CD8-positive, alpha-beta memory T cell (primary cell): Measurements from ENCODE around the gene APRT. TPM values are rescaled to one million over a fixed set of nuclear protein-coding genes. Genes with fewer than 3 reads are reported as not detected.
"Not testable (repeated sequence)": the region's sequence is repeated elsewhere in the genome, so short reads cannot be mapped to it uniquely, and the experiment has no call there.

Experiments
- CTCF ChIA-PET: fragments of 350-600 bp; sonication (Branson Sonifier 250); formaldehyde crosslinking; loops from one replicate; lab custom pipeline; 2021; ENCODE audit warnings: antibody characterized with exemption; lab: Charles Lee
- POLR2A ChIA-PET: fragments of 350-600 bp; sonication (Branson Sonifier 250); formaldehyde crosslinking; loops from one replicate; lab custom pipeline; 2021; ENCODE audit warnings: antibody characterized with exemption; lab: Charles Lee
- DNase-seq, 5 donors: peaks; one replicate each; pipeline versions ENCODE4 v3.0.0 to v3.0.0-alpha.2; 2020 to 2022; ENCODE audit warnings: mixed read lengths in 1 of 5
- H3K27ac ChIP-seq: one replicate; pipeline ENCODE4 v1.7.0; 2013; ENCODE audit warnings: low read depth, mild to moderate bottlenecking, low read length, moderate library complexity
- H3K27me3 ChIP-seq: 2 replicates; pipeline ENCODE4 v1.7.0; 2013; ENCODE audit warnings: low read length, mild to moderate bottlenecking; ENCODE audit not compliant: insufficient read depth, poor library complexity, severe bottlenecking
- H3K36me3 ChIP-seq: 2 replicates; pipeline ENCODE4 v1.7.0; 2013; ENCODE audit warnings: mild to moderate bottlenecking, low read length, moderate library complexity; ENCODE audit not compliant: insufficient read depth
- H3K4me1 ChIP-seq: 2 replicates; pipeline ENCODE4 v1.7.0; 2013; ENCODE audit warnings: mild to moderate bottlenecking, low read length, moderate library complexity; ENCODE audit not compliant: insufficient read depth
- H3K4me3 ChIP-seq: 2 replicates; pipeline ENCODE4 v1.7.0; 2013; ENCODE audit warnings: mild to moderate bottlenecking, low read length
- H3K9me3 ChIP-seq: 2 replicates; pipeline ENCODE4 v1.7.0; 2013; ENCODE audit warnings: mild to moderate bottlenecking, low read length
- H3K27ac Mint-ChIP-seq, 8 donors: one replicate each; pipeline ENCODE4 v1.8.0; 2020 to 2021; ENCODE audit warnings: mixed read lengths in 8 of 8, mild to moderate bottlenecking in 6 of 8, inconsistent platforms in 3 of 8, moderate library complexity in 3 of 8
- H3K27me3 Mint-ChIP-seq, 2 donors: one replicate each; pipeline ENCODE4 v1.8.0; 2020 to 2021; ENCODE audit warnings: mixed read lengths in 2 of 2, mild to moderate bottlenecking in 1 of 2, moderate library complexity in 1 of 2
- H3K36me3 Mint-ChIP-seq, 3 donors: one replicate each; pipeline ENCODE4 v1.8.0; 2020 to 2021; ENCODE audit warnings: mixed read lengths in 3 of 3, inconsistent platforms in 1 of 3, mild to moderate bottlenecking in 1 of 3
- H3K4me1 Mint-ChIP-seq, 3 donors: one replicate each; pipeline ENCODE4 v1.8.0; 2020 to 2021; ENCODE audit warnings: mixed read lengths in 3 of 3, inconsistent platforms in 1 of 3, mild to moderate bottlenecking in 1 of 3
- H3K4me3 Mint-ChIP-seq, 7 donors: one replicate each; pipeline ENCODE4 v1.8.0; 2020 to 2021; ENCODE audit warnings: mixed read lengths in 7 of 7, mild to moderate bottlenecking in 6 of 7, moderate library complexity in 4 of 7, inconsistent platforms in 2 of 7
- H3K9me3 Mint-ChIP-seq, 5 donors: one replicate each; pipeline ENCODE4 v1.8.0; 2020 to 2022; ENCODE audit warnings: mixed read lengths in 5 of 5, mild to moderate bottlenecking in 3 of 5, moderate library complexity in 2 of 5, inconsistent platforms in 1 of 5
- polyA plus RNA-seq: library from polyadenylated mRNA; unstranded; fragments of 300-500 nt; fragmentation: Illumina TruSeq; gene quantifications from one replicate; pipeline ENCODE4 v1.2.3, GENCODE V29; 2021
- total RNA-seq, 2 experiments: library from RNA; stranded (reverse); gene quantifications; one replicate each; pipeline ENCODE4 v1.2.3, GENCODE V29; 2021

Gene APRT
- total and polyA plus RNA-seq, 3 experiments from 2014 or later = 338 to 490 (median 348) TPM

DNA sequence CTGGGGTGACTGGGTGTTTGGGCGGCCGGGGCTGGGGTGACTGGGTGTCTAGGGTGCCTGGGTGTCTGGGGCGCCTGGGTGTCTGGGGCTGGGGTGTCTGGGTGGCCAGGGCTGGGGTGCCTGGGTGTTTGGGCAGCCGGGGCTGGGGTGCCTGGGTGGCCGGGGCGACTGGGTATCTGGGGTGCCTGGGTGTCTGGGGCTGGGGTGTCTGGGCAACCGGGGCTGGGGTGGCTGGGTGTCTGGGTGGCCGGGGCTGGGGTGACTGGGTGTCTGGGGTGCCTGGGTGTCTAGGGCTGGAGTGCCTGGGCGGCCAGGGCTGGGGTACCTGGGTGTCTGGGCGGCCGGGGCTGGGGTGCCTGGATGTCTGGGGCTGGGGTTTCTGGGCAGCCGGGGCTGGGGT lies 13.4 kb upstream of the APRT start:
- POLR2A ChIA-PET = no interaction called here
- Mint-ChIP-seq H3K27me3 (no peaks in the 10 kb centered on the region), H3K4me1 (no peaks in the 10 kb centered on the region), H3K27ac (no peak overlapping the region), H3K4me3 (no peak overlapping the region), H3K36me3 (peaks cover 0 to 33% (median 0%) of the 10 kb centered on the region in 3 donors), H3K9me3 (no peaks in the 10 kb centered on the region)
- H3K27ac ChIP-seq = no peak overlapping the region
- DNase-seq = no peak
- no peaks in the 10 kb centered on the region for H3K36me3 ChIP-seq
- no peak overlapping the region for H3K4me3 ChIP-seq
- CTCF ChIA-PET = no interaction called here
- no peaks in the 10 kb centered on the region for H3K27me3 ChIP-seq
- no peaks in the 10 kb centered on the region for H3K9me3 ChIP-seq
- no peaks in the 10 kb centered on the region for H3K4me1 ChIP-seq

- no peaks in the 10 kb centered on the region for H3K4me1 ChIP-seq
- no peaks in the 10 kb centered on the region for H3K27me3 ChIP-seq
- no peaks in the 10 kb centered on the region for H3K9me3 ChIP-seq
- H3K36me3 Mint-ChIP-seq = peaks cover 0 to 30% (median 0%) of the 10 kb centered on the region in 3 donors
- H3K4me3 ChIP-seq = no peak overlapping the region
- H3K9me3 Mint-ChIP-seq = no peaks in the 10 kb centered on the region
- H3K4me3 Mint-ChIP-seq = no peak overlapping the region
- H3K27me3 Mint-ChIP-seq = no peaks in the 10 kb centered on the region
- peak overlapping the region in 1 of 8 donors; percentile 89 for H3K27ac Mint-ChIP-seq
- no peaks in the 10 kb centered on the region for H3K36me3 ChIP-seq
- CTCF ChIA-PET = no interaction called here
- H3K4me1 Mint-ChIP-seq = no peaks in the 10 kb centered on the region
- DNase-seq = no peak
- no peak overlapping the region for H3K27ac ChIP-seq
- POLR2A ChIA-PET = no interaction called here
Measured at GRCh38 chr16:88824256-88825077, 12.7 kb upstream of the APRT start.

DNA sequence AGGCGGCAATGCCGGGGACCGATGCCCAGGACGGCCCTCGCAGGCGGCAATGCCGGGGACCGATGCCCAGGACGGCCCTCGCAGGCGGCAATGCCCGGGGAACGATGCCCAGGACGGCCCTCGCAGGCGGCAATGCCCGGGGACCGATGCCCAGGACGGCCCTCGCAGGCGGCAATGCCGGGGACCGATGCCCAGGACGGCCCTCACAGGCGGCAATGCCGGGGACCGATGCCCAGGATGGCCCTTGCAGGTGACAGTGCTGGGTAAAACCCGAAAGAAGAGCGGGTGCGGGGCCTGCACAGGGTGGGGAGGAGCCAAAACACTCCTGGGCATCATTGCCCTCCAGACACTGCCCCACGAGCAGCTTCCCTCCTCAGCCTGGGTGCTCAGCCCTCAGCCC lies 11.9 kb upstream of the APRT start:
- CTCF ChIA-PET, H3K27ac ChIP-seq, H3K27me3 Mint-ChIP-seq, H3K4me3 ChIP-seq, H3K27ac Mint-ChIP-seq, H3K4me3 Mint-ChIP-seq, H3K36me3 ChIP-seq, H3K9me3 ChIP-seq, POLR2A ChIA-PET, H3K27me3 ChIP-seq, H3K4me1 ChIP-seq, DNase-seq, H3K4me1 Mint-ChIP-seq, H3K9me3 Mint-ChIP-seq: not testable (repeated sequence)
- peaks cover 0 to 26% (median 0%) of the 10 kb centered on the region in 3 donors for H3K36me3 Mint-ChIP-seq

- Mint-ChIP-seq H3K4me1 (no peaks in the 10 kb centered on the region), H3K9me3 (no peaks in the 10 kb centered on the region), H3K27me3 (no peaks in the 10 kb centered on the region), H3K4me3 (no peak overlapping the region), H3K27ac (no peak overlapping the region), H3K36me3 (peaks cover 0 to 24% (median 0%) of the 10 kb centered on the region in 3 donors)
- CTCF ChIA-PET = interaction anchor here (0.9 to 1.0 kb wide), 2 partner anchors 35 to 39 kb away, joined by 3 read pairs; no protein-coding TSS in a partner anchor
- H3K27me3 ChIP-seq = no peaks in the 10 kb centered on the region
- no peaks in the 10 kb centered on the region for H3K4me1 ChIP-seq
- POLR2A ChIA-PET = no interaction called here
- H3K4me3 ChIP-seq = no peak overlapping the region
- H3K9me3 ChIP-seq = no peaks in the 10 kb centered on the region
- no peak overlapping the region for H3K27ac ChIP-seq
- H3K36me3 ChIP-seq = no peaks in the 10 kb centered on the region
- no peak for DNase-seq
Measured at GRCh38 chr16:88822281-88823040, 10.7 kb upstream of the APRT start.

DNA sequence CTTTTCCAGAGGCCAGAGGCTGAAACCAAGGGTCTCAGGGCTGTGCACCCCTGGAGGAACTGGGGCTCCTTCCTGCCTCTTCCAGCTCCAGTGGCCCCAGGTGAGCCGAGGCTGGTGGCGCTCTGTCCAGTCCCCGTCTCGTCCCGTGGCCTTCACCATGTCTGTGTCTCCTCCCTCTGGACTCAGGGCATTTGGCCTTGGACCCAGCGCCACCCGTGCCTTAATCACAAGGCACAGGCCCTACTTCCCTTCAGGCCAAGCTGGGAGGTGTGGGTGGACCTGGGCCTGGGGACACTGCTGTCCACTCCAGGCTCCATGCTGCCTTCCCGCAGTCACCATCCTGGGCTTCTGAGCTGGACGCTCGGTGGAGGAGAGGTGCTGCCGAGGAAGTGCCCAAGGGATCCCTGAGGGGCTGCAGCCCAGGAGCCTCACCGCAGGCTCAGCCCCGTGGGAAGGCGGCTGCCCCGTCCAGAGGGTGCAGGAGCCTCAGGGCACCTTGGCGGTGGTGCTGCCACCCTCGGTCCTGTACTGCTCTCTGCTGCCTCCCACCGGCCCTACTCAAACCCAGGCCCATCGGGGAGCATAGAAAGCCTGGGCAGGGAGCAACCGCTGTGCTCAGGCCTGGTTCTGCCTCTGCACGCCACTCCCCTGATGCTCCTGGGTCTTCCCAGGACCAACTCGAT lies 9.6 kb upstream of the APRT start:
- POLR2A ChIA-PET = no interaction called here
- Mint-ChIP-seq H3K4me1 (no peaks in the 10 kb centered on the region), H3K4me3 (no peak overlapping the region)

DNA sequence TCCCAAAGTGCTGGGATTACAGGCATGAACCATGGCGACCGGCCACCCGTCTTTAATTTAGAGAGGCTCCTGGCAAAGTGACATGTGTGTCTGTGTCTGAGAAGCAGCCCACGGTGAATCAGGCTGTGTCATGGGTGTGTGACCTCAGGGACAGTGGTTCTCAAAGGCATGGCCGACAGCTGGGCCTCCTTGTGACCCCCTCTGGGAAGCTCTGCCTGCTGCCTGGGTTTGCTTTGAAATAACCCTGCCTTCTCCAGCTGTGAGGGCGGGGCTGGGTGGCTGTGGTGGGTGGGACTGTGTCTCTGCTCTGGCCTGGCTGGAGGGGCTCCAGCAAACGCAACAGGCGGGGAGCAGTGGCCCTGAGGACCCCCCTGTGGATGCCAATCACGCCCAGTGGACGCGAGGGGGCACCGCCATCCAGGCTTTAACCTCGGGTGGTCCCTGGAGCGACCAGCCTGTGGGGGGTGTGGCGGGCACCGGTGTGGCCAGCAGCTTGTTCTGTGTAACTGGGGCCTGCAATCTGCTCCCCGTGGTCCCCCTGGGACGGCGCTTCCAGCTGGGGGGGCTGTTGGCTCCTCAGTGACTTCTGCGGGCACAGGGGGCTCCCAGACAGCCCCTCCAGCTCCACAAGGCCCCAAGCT lies 8.8 kb upstream of the APRT start:
- H3K27ac ChIP-seq = no peak overlapping the region
- H3K36me3 ChIP-seq = no peaks in the 10 kb centered on the region
- Mint-ChIP-seq H3K27ac (no peak overlapping the region), H3K27me3 (no peaks in the 10 kb centered on the region), H3K4me1 (no peaks in the 10 kb centered on the region), H3K4me3 (no peak overlapping the region), H3K9me3 (no peaks in the 10 kb centered on the region), H3K36me3 (peaks cover 0 to 21% (median 0%) of the 10 kb centered on the region in 3 donors)
- H3K27me3 ChIP-seq = no peaks in the 10 kb centered on the region
- DNase-seq = no peak
- ChIA-PET POLR2A (no interaction called here), CTCF (no interaction called here)
- no peaks in the 10 kb centered on the region for H3K4me1 ChIP-seq
- H3K4me3 ChIP-seq = no peak overlapping the region
- H3K9me3 ChIP-seq = no peaks in the 10 kb centered on the region

More for the DNA sequence above, 9.6 kb upstream of the APRT start:
- Histone ChIP-seq H3K27me3 (no peaks in the 10 kb centered on the region), H3K4me1 (no peaks in the 10 kb centered on the region), H3K27ac (no peak overlapping the region), H3K4me3 (no peak overlapping the region), H3K9me3 (no peaks in the 10 kb centered on the region), H3K36me3 (no peaks in the 10 kb centered on the region)
- CTCF ChIA-PET = interaction anchor here (1.0 kb wide), 1 partner anchor 36 kb away, joined by 3 read pairs; no protein-coding TSS in a partner anchor
- Mint-ChIP-seq H3K27ac (no peak overlapping the region), H3K36me3 (peaks cover 0 to 24% (median 0%) of the 10 kb centered on the region in 3 donors), H3K27me3 (no peaks in the 10 kb centered on the region), H3K9me3 (no peaks in the 10 kb centered on the region)
- no peak for DNase-seq

DNA sequence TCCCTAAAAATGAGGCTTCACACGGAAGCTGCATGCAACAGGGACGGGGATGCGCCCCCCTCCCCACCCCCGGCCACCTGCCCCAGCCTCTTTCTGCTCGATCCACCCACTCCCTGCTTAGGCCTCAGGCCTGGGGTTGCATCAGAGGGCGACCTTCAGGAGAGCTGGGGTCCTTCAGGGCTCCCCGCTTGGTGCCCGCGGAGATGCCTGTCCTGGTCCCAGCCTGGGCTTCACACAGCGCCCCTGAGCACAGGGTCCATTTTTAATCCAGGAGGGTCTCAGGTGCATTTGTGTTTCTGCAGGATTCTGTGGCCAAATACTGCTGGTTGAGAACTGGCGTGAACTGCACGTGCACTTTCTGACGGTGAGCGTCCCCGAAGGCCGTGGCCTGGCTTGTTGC lies 7.4 kb upstream of the APRT start:
- Mint-ChIP-seq H3K9me3 (no peaks in the 10 kb centered on the region), H3K4me1 (no peaks in the 10 kb centered on the region), H3K27ac (peak overlapping the region in 1 of 8 donors; percentile 64), H3K27me3 (no peaks in the 10 kb centered on the region), H3K4me3 (no peak overlapping the region), H3K36me3 (peaks cover 0 to 18% (median 0%) of the 10 kb centered on the region in 3 donors)
- ChIA-PET POLR2A (no interaction called here), CTCF (no interaction called here)
- no peaks in the 10 kb centered on the region for H3K27me3 ChIP-seq
- no peak overlapping the region for H3K27ac ChIP-seq
- H3K9me3 ChIP-seq = no peaks in the 10 kb centered on the region
- no peaks in the 10 kb centered on the region for H3K4me1 ChIP-seq
- H3K36me3 ChIP-seq = no peaks in the 10 kb centered on the region
- no peak for DNase-seq
- H3K4me3 ChIP-seq = no peak overlapping the region
